Left lobe of liver (tissue), 2 donors: ENCODE results near the gene SLBP. TPM values are rescaled to one million over a fixed set of nuclear protein-coding genes. Genes with fewer than 3 reads are reported as not detected.
"Not testable (repeated sequence)": the region's sequence is repeated elsewhere in the genome, so short reads cannot be mapped to it uniquely, and the experiment has no call there.

Experiments
- ATAC-seq: fragments of 200-7000 bp; cut with Tn5 transposase; one replicate; pipeline ENCODE4 v1.9.1; 2020; ENCODE audit warnings: mild to moderate bottlenecking, moderate library complexity
- DNase-seq: peaks from one replicate; pipeline ENCODE4 v3.0.0-alpha.2; 2020; ENCODE audit warnings: low spot score
- total RNA-seq: library from RNA; stranded (reverse); gene quantifications from one replicate; pipeline ENCODE4 v1.2.1, GENCODE V29; 2021
- donor health status: DM: no; HTN: no; CAD: no; lungs with moderate emphysema.
- donor health status: DM: no; HTN: yes; CAD: no.

Gene SLBP
- total RNA-seq, 1 donor from 2014 or later, result 12.3 TPM

DNA sequence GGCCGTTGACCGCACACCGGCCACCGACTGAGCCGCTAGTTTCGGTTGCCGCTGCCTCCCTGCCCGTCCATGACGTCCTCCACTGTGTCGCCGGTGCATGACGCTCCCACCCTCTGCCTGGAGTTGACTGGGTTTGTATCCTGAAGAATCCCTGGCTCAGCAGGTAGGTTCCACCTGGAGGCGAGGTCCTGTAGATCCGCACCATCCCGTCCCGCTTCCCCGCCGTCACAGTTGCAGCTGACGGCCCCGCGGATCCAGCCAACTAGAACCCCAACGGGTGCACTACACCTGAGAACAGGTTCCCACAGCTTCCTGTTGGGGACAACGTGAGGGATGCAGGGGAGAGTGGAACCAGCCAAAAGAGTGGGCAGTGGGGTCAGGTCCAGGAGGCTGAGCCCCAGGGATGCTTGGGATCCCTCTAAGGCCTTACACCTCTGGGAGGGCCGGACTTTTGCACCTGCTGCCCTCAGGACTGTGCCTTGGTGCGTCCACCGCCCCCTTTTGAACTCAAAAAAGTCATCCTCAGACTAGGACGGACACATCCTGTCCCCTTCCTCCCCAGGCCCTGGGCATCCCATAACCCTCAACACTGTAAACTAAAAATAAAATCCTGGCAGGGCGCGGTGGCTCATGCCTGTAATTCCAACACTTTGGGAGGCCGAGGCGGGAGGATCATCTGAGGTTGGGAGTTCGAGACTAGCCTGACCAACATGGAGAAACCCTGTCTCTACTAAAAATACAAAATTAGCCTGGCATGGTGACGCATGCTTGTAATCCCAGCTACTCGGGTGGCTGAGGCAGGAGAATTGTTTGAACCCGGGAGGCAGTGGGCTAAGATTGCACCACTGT is 1.1 kb upstream of the SLBP start:
- ATAC-seq (no peak), DNase-seq (no peak)

DNA sequence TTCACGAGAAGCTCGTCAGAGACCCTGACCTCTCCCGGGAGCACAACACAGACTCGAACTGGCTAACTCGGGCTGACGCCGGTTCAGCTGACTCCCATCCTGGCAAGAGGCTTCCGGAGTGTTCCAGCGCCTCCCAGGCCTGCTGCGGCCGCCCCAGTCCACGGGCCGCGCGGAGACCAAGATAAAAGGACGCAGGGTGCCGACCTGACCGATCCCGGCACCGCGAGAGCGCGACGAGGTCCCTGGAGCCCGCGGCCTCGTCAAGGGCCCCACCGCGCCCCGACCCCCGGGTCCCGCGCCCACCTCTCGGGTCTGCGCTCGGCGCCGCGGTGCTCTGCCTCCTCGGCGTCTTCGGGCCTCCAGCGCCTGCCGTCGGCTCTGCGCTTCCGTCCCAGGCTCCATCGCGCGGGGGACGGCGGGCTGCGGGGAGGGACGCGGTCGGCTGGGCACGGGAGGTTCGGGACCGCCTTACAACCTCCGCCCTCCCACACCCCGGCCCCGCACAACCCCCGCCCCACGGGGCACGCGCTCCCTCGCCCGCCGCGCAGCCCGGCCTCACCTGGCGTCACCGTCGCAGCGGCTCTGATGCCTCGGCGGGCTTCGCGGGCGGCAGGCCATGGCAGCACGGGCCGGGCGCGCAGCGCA is 426 bp downstream of the SLBP start:
- ATAC-seq (peak; percentile 51), DNase-seq (peak; percentile 70)

DNA sequence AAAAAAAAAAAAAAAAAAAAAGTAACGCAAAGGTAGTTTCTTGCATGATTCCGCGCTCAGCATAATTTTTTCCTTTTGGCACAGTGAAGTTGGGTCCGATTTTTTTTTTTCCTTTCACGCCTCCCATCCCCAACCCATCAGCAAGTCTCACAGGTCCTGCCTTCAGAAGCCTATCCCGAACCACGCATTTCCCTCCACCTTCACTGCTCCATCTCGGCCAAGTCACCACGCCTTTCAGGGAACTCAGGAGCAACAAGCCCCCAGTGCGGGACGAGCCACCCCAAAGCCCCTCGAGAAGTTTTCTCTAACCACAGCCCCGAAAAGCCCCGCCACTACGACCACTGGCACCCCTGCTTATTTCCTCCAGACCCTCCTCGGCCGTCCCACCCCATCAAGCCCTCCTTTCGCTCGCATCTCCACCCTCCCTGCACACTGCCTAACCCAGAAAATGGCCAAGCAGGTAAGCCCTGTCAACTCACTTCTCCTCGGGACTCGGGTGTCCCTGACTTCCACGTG is 1.0 kb downstream of the SLBP start:
- ATAC-seq, result no peak
- DNase-seq, result no peak

DNA sequence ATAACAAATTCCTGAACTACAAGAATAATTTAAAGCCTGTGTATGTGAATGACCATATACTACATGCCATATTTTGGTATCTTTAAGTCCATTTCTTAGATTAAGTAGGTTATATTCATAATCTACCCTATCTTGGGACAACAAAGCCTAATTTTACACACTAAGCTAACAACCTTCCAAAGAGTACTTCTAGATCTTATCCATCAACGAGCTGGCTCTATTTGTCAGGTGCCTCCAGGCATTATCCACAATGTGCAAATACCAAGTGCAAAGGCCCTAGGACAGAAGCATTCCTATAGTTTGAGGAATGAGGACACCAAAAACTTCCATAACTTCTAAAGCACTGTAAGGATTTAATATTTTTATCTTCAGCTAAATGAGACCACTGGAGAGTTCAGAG is 3.5 kb downstream of the SLBP start:
- ATAC-seq, result no peak
- DNase-seq, result no peak

DNA sequence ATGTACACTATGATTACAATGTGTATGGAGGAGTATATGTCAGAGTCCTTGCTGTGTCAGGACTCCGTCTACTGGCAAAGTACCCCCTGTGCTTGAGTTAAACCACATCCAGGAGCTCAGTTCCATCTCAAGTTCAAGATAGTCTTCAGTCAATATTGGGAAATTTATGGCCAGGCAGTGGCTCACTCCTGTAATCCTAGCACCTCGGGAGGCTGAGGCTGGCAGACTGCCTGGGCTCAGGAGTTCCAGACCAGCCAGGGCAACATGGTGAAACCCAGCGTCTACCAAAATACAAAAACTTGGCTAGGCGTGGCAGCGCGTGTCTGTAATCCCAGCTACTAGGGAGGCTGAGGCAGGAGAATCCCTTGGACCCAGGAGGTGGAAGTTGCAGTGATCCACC is 5.8 kb downstream of the SLBP start:
- DNase-seq (no peak), ATAC-seq (no peak)

DNA sequence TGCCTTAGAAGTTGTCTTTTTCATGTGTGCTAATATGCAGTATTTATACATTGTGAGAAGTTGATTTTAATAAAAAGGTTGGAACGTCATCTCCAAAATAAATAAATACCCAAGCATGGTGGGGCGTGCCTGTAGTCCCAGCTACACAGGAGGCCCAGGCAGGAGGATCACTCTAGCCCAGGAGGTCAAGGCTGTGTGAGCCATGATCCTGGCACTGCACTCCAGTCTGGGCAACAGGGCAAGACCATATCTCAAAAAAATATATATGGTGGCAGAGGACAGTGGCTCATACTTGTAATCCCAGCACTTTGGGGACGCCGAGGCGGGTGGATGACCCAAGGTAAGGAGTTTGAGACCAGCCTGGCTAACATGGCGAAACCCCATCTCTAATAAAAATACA is 6.4 kb downstream of the SLBP start:
- ATAC-seq (no peak), DNase-seq (no peak)

DNA sequence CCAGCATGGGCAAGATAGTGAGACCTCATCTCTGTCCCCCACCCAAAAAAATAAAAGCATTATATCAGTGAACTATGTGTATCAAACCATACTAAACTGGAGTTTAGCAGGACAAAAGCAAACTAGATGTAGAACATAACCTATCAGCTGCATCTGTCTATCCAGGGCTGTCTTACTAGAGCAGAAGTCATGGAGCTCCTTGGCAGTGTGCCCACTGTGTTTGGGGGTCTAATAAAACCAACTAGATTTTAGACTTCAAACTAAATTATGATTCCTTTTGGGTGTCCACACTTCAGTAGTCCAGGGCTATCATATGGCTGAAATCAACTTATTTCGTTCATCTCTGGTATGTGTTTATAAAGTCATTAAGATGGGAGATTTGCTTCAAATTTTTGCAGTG is 8.3 kb downstream of the SLBP start:
- ATAC-seq (no peak), DNase-seq (no peak)

DNA sequence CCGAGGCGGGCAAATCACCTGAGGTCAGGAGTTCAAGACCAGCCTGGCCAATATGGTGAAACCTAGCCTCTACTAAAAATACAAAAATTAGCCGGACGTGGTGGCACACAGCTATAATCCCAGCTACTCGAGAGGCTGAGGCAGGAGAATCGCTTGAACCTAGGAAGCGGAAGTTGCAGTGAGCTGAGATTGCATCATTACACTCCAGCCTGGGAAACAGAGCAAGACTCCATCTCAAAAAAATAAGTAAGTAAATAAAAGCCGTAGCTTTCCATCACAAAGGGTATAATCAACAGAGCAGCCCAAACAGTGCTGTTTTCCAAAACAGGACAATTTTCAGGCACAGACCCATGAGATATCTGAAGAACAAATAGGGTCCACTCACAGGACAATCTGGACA is 10.4 kb downstream of the SLBP start:
- not testable (repeated sequence) for DNase-seq, ATAC-seq

DNA sequence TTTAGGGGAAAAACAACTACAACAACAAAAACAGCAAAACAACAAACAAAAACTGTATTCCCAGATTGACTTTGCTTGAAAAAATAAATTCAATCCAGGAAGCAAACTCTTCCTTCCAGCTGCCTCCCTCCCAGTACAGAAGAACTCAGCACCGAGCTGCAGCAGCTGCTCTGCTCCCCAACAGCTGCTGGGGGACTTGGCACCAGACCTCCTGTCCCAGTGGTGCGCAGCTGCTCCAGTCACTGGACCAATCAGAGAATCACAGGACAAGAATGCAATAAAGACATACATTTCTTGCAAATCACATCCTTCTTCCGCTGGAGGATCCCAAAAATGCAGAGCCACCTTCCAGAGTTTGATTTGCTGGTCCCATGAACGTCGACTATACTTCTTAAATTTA is 16.2 kb downstream of the SLBP start:
- ATAC-seq (no peak), DNase-seq (no peak)

DNA sequence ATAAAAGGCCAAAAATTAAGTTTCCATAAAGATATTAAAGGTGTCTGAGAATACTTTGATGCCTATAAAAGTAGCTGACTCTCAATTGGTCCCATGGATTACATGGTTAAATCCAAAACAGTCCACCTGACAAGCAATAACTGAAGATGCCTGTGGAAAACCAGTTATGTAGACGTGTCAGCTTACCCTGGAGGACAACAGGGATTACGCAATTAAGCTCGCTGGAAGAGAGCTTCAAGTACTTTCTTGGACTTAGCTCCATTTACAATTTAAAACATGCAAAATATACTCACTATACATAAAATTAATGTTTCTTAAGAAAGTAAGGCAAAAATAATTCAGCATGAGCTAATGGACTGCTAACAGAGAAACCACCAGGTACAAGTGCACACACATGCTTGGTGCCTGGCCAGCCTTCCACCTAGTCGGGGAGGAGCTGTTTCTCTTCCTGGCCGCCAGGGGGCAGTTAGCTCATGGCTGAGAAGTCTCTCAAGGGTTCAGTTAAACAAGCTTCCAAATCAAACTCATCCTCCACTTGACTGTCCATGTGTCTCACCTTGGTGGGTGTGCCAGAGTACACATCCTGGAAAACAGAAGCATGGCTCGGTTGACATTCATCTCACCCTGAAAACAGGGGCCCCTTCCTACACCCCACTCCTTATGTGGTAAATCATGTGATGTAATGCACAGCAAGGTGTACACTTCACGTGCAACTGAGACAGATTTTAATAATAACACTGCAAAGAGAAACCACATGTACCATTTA is 18.8 kb downstream of the SLBP start:
- DNase-seq, result peak; percentile 79
- ATAC-seq, result peak; percentile 99

DNA sequence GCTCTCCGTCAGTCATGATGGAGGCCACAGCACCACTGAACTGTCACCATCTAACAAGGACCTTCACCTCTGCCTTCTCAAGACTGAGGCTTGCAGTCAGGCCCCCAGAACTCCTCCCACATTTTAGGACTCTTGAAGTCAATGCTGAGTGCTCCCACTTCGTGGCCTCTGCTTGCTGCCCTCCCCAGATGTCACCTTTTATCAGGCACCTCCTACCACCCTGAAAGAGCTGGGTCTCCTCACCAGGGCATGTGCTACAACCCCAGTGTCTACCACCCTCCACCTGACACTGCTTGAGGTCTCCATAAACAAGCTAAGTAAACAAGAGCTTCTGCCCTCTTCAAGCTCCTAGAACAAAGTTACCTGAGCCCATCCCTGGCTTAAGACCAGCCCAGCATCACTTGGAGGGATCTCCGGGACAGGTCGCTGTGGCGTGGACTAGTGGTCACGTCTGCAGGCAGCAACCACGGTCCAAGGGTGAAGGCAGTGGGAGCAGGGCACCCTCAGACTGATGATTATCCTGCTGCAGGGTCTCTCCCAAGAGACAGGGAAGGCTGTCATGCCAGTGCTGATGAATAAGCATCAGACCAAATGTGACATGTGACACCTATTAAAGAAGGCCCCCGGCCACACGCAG is 20.3 kb downstream of the SLBP start:
- ATAC-seq (no peak), DNase-seq (no peak)

DNA sequence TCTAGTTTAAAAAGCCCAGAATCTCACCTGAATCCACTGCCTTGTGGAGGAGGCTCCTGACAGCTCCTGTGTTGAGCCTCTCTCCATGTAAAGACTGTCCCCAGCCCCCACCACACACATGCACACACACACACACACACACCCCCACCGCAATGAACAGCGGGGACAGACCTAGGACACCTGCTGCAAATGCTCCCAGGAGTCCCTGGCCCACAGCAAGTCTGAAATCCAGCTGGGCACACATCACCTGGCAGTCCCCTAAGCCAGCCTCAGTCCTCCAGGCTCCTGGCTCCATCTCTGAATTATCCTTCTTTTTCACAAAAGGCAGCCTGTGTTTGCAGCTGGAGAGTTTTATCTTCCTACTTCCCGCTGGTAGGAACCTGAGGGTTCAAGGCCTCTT is 21.4 kb downstream of the SLBP start:
- no peak for DNase-seq

DNA sequence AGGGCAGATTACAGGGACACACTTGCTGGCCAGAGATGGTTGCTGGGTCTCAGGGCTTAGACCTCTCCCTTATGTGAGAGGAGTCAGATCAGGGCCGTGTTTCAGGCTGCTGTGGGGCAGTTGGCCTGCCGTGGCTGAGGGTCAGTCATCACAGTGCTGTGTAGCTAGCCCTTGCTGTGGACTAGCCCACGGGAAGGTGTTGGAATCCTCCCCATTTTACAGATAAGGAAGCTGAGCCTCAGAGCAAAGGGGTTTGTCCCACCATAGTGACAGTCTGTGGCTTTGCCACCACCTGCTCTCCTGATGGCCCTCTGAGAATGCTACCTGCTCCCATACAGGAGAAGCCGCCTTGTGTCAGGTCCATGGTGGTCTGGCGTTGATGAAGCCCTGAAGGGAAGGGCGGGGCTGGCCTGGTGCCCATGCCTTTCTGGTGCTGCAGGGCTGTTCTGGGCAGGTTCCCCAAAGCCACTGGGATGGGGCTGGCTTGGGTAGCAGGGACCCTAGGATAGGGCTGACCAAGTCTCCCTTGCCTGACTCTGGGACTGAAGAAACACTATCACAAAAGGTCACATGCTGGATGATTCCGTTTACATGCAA is 25.6 kb downstream of the SLBP start:
- ATAC-seq, result no peak
- no peak for DNase-seq

More for the DNA sequence above, 21.4 kb downstream of the SLBP start:
- ATAC-seq, result no peak

DNA sequence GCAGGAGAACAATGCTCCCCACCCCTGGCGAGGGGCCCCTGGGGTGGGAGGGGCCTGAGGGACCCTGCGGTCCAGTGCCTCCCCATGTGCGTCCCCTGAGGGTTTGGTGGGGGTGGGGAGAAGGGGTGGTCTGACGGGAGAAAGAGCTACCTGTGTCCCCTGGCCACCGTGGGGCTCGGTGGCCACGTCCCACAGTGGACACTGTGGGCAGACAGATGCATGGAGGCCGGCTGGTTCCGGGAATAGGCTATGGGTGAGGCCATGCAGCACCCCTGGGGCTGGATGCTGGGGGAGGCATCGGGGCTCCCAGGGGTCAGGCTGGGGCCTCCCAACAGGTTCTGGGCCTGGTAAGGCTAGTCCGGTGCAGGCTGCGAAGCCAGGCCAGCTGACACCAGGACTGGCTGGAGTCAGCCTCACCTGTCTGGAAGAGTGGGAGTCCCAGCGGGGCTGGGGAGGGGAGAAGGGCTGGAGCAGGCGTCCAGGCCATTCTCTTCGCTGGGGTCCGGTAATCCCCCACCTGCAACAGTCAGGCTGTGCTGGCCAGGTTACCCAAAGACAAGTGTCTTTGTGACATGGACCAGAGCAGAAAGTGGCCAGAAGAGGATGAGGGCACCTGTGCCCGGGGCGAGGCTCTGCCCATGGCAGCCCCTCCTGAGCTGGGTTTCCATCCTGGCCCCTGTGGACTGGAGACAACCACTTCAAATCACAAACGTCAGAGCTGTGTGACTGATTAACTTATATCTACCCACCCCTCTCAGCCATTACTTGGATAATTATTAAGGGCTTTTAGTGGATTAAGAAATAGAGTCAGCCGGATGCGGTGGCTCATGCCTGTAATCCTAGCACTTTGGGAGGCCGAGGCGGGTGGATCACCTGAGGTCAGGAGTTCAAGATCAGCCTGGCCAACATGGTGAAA is 26.6 kb downstream of the SLBP start:
- DNase-seq, result no peak
- ATAC-seq, result no peak

DNA sequence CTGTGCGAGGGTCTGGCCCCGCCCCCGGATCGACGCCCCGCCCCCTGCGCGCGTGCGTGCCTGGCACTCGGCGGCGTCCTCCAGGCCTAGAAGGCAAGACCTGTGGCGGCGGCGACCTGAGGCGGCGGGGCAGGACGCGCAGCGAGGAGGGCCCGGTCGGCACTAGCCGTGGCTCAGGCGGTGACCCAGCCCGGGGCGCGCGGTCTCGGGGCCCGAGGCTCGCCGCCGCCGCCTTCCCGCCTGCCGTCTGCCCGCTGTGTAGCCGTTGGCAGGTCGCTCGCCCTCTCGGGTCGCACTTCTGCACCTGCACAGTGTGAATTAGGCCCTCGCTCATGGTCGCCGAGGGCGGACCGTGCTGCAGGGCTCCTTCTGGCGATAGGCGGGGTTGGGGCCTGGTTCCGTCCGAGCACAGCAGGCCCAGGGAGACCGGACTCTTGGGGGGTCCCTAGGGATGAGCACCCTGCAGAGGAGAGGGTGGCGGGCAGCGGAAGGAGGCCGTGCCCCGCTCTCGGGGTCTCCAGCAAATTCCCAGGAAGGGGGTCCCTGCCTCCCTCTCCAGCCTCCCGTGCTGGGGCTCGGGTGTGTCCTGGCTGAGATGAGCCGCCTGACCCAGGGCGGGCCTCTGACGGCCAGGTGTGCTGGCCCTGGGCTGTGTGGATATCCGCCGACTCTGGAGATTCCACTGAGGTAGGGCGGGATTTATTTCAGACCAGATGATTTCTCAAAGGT is 27.4 kb downstream of the SLBP start:
- ATAC-seq (peak; percentile 7), DNase-seq (no peak)

DNA sequence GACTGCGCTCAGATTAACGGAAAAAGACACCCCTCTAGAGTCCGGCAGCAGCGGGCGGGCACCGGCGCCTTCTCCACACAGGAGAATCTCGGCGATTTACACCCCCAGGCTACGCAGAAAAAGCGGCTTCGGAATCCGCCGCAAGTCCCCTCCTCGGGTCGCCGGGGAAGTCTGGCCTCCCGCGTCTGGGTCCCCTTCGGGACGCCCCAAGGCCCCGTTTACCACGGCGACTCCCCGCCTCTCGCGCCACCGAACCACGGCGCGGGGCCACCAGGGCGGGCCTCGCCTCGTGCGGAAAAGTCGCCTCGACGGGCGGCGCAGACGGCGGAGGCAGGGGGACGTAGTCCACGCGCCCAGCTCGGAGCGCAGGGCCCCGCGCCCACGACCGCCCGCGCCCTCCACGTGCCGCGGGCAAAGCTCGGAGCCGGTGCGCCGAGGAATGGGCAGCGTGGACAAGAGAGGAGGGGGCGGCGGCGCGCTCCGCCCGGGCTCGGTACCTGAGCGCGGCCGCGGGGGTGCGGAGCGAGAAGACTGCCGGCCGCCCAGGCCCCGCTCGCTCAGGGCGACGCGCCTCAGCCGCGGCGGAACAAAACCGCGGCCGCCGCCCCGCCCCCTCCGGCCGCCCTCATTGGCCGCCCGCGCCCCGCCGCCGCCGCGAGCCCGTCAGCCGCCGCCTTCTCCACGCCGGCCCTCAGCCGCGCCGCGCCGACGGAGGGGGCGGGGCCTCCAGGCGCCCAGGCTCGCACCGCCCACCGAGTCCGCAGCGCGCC is 28.2 kb downstream of the SLBP start, which contains the start of gene FAM53A:
FAM53A (minus strand) TSS at position 578 of the 770 bp plus-strand sequence. CDS start 15,572 bp downstream, outside the sequence.
- DNase-seq (peak; percentile 97), ATAC-seq (peak; percentile 94)

DNA sequence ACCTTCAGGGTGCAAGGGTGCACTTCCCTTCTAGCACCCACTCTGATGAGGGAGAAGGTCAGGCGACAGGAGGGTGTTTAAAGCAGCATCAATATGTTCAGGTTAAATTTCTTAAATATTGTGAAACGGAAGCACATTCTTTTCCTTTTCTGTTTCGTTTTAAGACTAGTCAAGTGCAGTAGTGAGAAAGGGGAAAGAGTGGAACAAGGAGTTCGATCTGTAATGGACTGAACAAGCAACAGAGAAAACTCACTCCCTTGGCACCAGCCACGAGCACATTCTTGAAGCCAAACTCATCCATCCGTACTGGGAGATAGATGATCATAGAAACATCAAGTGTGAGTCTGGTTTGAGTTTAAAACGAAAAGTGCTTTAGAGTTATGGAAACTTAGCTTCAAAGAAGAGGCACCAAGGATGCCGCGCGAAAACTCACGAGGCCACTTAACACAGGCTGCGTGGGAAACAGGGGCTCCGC is 28.8 kb downstream of the SLBP start:
- no peak for DNase-seq
- ATAC-seq, result no peak

DNA sequence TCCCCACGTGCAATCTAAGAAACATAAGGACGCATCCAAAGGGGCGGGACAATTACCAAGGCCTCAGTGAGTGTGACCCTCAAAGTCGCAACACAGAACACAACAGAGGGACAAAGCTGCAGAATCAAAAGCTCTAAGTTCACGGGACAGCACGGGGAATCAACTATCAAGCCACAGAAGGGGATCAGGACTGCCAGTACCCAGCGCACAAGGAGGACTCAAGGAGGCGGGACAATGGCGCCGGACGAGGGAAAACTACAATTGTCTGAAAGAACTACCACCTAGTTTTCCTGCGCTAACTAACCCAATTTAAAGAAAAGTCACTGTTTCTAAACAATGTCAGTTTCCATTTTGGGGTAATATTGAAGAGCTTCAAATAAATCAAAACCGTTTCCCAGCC is 29.3 kb downstream of the SLBP start:
- ATAC-seq (no peak), DNase-seq (no peak)
